ENCODE results near the gene NAA80.
"Not testable (repeated sequence)": the region's sequence is repeated elsewhere in the genome, so short reads cannot be mapped to it uniquely, and the experiment has no call there.

Gene NAA80

GRCh38 chr3:50270422-50271224, 28.6 kb downstream of the NAA80 start:
- DNase-seq (ENCODE audit: low read depth, low spot score), result no peak

GRCh38 chr3:50269977-50270413, 29.2 kb downstream of the NAA80 start:
- no peak for DNase-seq (ENCODE audit: low read depth, low spot score)

- DNase-seq (ENCODE audit: low read depth, low spot score), result no peak
Measured at GRCh38 chr3:50269460-50269859, 29.7 kb downstream of the NAA80 start.

- DNase-seq (ENCODE audit: low read depth, low spot score), result no peak
Measured at GRCh38 chr3:50268703-50269451, 30.3 kb downstream of the NAA80 start, which contains the start of gene SEMA3B. Gene SEMA3B, plus strand, starts transcription at chr3:50269147. Its CDS starts 94 bp downstream, at chr3:50269241.

GRCh38 chr3:50268276-50268675, 30.9 kb downstream of the NAA80 start:
- no peak for DNase-seq (ENCODE audit: low read depth, low spot score)

GRCh38 chr3:50267280-50267913, 31.8 kb downstream of the NAA80 start:
- DNase-seq (ENCODE audit: low read depth, low spot score), result no peak

GRCh38 chr3:50266836-50267235, 32.4 kb downstream of the NAA80 start:
- DNase-seq (ENCODE audit: low read depth, low spot score), result no peak

- no peak for DNase-seq (ENCODE audit: low read depth, low spot score)
Measured at GRCh38 chr3:50266017-50266416, 33.2 kb downstream of the NAA80 start.

- DNase-seq (ENCODE audit: low read depth, low spot score), result no peak
Measured at GRCh38 chr3:50265571-50265970, 33.6 kb downstream of the NAA80 start.

- no peak for DNase-seq (ENCODE audit: low read depth, low spot score)
Measured at GRCh38 chr3:50264964-50265485, 34.2 kb downstream of the NAA80 start.

- no peak for DNase-seq (ENCODE audit: low read depth, low spot score)
Measured at GRCh38 chr3:50264383-50264963, 34.7 kb downstream of the NAA80 start.

- no peak for DNase-seq (ENCODE audit: low read depth, low spot score)
Measured at GRCh38 chr3:50263478-50264382, 35.5 kb downstream of the NAA80 start.

- DNase-seq (ENCODE audit: low read depth, low spot score), result no peak
Measured at GRCh38 chr3:50262778-50263177, 36.4 kb downstream of the NAA80 start.

- DNase-seq (ENCODE audit: low read depth, low spot score), result not testable (repeated sequence)
Measured at GRCh38 chr3:50262200-50262599, 37.0 kb downstream of the NAA80 start.

GRCh38 chr3:50261505-50261904, 37.7 kb downstream of the NAA80 start:
- no peak for DNase-seq (ENCODE audit: low read depth, low spot score)

GRCh38 chr3:50260942-50261441, 38.2 kb downstream of the NAA80 start:
- no peak for DNase-seq (ENCODE audit: low read depth, low spot score)

GRCh38 chr3:50260027-50260941, 38.9 kb downstream of the NAA80 start:
- peak; percentile 55 for DNase-seq (ENCODE audit: low read depth, low spot score)

GRCh38 chr3:50259432-50260026, 39.7 kb downstream of the NAA80 start:
- DNase-seq (ENCODE audit: low read depth, low spot score), result no peak

GRCh38 chr3:50258979-50259378, 40.2 kb downstream of the NAA80 start:
- no peak for DNase-seq (ENCODE audit: low read depth, low spot score)
